HG03039 (cell line): ENCODE data around the gene FAXC.

Experiments
- ATAC-seq: cut with Tn5 transposase; IDR thresholded peaks from one replicate; pipeline ENCODE4 v1.9.1; 2021; ENCODE audit warnings: mild to moderate bottlenecking, moderate library complexity; ENCODE audit not compliant: unreplicated experiment

Gene FAXC

GRCh38 chr6:99349171-99350141 is at the start of gene FAXC:
TSS of gene FAXC (minus strand) at chr6:99349674. CDS start at chr6:99349372, 302 bp downstream.
- peak; percentile 42 for ATAC-seq

- ATAC-seq: no peak
Observed at GRCh38 chr6:99397287-99397686, 47.8 kb upstream of the FAXC start.

GRCh38 chr6:99393698-99394531 is 44.4 kb upstream of the FAXC start, which contains the start of gene COQ3:
TSS of gene COQ3 (minus strand) at chr6:99394195. CDS start at chr6:99394179, 16 bp downstream.
- peak; percentile 75 for ATAC-seq

DNA sequence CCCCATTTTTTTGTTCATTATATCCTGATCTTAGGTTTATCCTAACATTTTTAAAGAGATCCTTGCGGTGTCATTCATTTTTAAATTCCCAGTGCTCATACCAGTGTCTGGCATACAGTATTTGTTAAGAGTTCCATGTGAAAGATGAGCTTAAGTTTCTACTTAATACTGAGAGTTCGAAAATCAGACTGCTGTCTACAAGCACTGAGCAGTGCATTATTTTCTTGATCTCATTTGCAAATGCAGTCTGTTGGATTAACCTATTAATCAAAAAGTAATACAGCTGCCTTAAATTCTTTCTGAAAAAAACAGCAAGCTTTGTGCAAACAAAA is 43.9 kb upstream of the FAXC start:
- no peak for ATAC-seq

DNA sequence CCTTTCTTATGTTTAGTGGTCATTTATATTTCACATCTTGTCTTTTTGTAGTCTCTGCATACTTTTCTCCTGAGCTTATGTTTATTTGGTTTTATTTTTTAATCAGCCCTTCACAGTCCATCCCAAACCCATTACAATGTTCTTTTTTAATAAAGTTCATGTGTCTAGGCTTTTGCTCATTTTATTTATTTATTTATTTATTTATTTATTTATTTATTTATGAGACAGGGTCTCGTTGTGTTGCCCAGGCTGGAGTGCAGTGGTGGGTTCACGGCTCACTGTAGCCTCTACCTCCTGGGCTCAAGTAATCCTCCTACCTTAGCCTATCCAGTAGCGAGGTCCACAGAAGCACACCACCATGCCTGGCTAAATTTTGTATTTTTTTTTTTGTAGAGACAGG is 41.4 kb upstream of the FAXC start:
- no peak for ATAC-seq

DNA sequence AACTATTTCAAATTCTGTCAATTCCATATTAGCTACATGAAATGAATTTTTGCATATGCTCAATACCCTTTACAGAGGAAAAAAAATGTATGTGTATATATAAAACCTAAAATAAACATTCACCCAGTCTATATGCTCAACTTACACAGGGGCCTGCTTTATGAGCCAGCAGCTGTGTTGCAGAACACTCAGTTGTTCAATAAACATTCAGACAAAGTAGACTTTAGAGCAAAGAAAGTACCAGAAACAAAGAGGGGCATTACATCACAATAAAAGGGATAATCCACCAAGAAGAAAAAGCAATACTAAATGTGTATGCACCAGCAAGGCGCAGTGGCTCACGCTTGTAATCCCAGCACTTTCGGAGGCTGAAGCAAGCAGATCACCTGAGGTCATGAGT is 35.0 kb upstream of the FAXC start:
- ATAC-seq: no peak

- no peak for ATAC-seq
Observed at GRCh38 chr6:99378636-99379035, 29.2 kb upstream of the FAXC start.

DNA sequence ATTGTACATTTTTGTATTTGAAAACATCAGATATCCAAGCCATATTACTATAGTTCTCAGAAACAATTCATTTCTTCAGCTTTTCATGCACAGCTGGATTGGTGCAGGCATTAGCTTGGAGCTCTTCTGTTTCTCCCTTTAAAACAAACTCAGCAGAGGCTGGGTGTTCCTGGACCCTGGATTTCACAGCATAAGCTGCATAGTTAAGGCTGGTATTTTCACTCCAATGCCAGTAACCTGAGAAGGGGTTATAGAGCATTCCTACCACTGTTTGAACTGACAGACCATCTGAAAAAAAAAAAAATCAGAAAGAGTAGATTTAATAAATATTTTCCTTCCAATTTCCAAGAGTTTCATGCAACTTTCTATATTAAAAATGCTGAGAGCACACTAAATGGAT is 20.1 kb upstream of the FAXC start:
- no peak for ATAC-seq

DNA sequence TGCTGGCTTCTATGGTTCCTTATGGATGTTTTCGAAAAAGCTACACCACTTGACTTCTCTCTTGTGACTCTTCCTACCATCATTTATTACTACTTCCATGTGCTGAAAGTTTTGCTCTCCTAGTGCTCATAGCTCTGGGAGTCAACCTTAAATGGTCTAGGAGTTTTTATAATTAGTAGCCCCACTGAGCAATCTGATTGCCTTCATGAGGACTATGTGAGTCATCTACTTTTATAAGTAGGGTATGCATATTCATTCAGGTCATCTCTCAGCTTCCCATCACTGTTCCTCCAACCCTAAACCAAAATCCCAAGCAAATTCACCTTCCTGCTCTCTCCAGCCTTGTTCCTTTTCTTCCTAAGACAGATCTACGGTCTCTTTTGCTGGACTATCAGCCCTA is 17.4 kb upstream of the FAXC start:
- ATAC-seq: no peak

DNA sequence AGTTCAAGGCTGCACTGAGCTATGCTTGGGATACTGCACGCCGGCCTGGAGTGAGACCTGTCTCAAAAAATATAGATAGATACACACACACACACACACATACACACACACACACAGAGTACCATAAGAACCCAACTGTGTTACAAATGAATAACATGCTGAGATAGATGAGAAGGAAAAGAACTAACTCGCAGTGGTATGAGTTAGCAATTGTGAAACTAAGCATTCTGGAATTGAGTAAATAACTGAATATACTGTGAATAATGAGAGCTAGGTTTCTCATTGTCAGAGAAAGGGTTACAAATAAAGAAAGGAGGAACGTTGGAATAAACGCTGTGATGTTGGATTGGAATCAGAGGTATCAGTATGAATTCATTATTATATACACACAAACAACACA is 14.6 kb upstream of the FAXC start:
- peak; percentile 92 for ATAC-seq

DNA sequence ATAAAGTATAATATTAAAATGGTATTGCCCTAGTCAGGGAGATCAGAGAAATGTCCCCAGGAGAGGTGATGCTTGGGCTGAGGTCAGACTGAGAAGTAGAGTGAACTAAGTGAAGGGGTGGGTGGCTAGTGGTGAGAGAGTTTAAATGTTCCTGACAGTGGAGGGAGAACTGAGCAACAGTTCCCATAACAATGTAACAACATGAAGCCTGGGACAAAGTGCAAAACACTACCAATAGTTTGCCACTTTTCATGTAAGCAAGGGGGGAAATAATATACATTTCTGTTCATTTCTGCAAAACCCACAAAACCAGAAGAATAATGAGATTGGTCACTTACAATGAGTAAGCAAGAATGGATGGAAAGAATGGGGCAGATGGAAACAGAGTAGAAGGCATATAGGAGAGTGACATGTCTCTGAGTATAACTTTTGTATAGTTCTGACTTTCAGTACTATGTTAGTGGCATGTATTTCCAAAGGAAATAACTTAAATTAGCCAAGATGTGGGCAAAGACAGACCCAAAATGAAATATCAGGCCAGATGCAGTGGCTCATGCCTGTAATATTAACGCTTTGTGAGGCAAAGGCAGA is 13.3 kb upstream of the FAXC start:
- ATAC-seq: no peak

DNA sequence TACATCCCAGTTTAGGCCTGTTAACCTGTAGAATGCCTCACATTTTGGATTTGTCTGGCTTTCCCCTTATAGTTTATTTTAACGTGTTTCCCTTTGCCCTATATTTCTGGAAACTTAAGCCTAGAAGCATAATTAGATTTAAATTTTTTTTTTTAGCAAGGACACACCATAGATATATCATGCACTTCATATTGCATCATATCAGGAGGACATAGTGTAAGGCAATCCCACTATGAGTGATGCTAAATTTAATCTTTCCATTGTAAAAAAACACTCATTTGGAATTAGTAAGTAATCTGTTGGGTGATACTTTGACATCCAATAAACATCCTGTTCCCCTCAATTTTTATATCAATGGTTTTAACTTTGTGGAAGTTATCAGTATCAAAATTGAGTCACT is 10.3 kb upstream of the FAXC start:
- no peak for ATAC-seq

DNA sequence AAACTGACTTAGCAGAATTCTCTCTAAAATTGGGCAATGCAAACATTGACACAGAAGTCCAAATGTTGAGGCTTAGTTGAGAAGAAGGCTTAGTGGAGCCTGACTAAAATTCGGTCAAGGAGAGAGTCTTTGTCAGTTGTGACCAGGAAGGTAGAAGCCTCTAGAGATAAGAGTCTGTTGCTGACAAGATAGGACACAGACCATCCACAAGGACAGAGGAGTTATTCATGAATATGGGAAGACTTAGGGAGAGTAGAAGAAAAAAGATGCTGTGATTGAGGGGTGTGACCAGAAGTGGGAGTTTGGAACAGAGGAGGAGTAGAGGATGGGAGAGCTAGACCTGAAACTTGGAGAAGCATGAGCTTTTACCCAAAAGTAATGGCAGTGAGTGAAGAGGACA is 7.2 kb upstream of the FAXC start:
- ATAC-seq: no peak

DNA sequence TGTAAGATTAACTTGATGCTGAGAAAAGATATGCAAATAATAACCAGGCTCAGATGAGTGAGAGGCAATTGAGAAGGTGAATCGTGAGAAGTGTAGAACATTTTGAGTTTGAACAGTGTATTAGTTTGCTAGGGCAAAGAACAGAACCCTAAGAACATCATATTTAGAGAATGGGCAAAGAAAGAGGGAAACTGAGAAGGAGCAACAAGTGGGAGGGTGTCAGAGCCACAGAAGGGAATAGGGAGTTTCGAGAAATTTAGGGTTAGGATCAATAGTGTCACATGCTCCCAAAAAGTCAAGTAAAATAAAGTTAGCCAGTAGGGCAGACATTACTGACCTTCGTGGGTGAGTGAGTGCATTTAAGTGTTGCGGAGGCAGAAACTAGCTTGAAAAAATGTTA is 5.5 kb upstream of the FAXC start:
- ATAC-seq: no peak

DNA sequence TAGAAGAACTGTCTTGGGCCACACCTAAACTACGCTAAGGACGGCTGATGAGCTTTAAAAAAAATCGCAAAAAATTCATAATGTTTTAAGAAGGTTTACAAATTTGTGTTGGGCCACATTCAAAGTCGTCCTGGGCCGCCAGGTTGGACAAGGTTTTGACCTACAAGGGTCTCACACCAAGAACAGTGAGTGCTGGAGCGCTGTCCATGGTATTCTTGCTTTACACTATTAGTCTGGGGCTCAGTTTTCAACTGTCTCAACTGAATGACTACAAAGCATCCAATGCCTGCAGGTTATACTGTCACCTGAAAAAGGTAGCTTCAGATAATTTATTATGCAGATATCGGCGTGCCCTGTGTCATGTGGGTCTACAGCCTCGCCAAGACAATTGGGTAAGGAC is 3.7 kb upstream of the FAXC start:
- no peak for ATAC-seq

- ATAC-seq: no peak
Observed at GRCh38 chr6:99350573-99350972, 1.1 kb upstream of the FAXC start.

DNA sequence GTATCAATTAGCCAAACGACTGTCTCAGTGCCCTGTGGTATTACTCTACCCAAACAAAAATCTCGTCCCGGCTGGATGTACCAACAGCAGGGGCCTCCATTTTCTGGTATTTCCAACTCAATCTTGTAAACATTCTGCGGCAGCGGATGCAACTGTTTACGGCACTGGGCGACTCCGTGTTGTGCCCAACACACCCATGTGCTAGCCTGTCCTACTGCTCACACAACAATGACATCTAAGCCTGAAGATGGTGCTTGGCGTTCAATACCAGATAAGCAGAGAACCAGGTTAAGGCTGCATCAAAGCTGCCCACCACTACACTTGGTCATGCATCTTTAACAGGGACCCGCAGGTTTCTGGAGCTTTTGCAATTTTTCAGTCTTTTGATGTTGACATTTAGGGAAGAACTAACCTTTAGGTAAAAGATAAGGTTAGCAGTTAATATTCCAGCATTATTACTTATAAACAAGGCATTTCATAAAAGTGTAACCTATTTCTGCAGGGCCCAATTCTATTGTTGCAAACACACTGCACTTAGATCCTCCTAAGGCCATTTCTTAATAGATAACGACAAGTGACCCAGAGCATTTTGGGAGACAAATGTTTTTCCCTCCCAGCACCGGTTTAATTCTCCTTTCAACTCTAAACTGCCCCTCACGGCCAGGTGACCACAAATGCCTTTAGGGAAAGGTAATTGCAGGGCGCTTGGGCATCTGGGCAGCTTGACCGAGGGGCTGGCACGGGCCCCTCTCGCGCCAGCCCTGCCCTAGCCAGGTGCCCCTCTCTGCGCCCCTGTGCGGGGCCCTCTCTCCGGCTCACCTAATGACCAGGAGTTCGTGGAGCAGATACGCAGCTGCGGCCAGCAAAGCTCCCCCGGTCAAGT is 945 bp downstream of the FAXC start:
- ATAC-seq: no peak

DNA sequence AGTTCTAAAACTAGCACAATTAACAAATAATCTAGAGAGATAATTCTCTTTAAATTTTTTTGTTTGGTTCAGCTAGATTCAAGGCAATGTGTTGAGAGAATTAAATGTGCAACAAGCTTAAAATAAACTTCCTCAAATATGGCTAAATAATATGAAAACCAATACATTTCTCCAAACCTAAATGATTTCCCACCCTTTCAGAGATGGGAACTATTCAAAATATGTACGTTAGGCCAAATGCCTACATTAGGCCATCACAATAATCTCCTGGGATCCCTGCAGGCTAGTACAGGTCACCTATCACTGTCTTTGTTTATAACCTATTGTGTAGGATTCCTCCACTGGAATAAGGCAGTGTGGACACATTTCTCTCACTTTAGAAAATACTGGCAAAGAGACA is 1.7 kb downstream of the FAXC start:
- no peak for ATAC-seq

GRCh38 chr6:99346595-99346994 is 2.9 kb downstream of the FAXC start:
- ATAC-seq: no peak

GRCh38 chr6:99345164-99345563 is 4.3 kb downstream of the FAXC start:
- no peak for ATAC-seq

- ATAC-seq: no peak
Observed at GRCh38 chr6:99344289-99344688, 5.2 kb downstream of the FAXC start.
